K562 (cell line): ENCODE measurements around the gene ETS1. TPM values are rescaled to one million over a fixed set of nuclear protein-coding genes. Genes with fewer than 3 reads are reported as not detected.
A peak's percentile ranks its signal among the peaks of the same experiment; 100 is the strongest.

Experiments
- ATAC-seq: fragments of 200-7000 bp; cut with Tn5 transposase; 3 replicates; pipeline ENCODE4 v1.9.1; 2020; ENCODE audit warnings: moderate library complexity
- BruUV-seq: library from RNA; stranded (reverse); fragments of 400-500 nt; replicated peaks from 2 replicates; lab custom pipeline; 2021; lab: Mats Ljungman, UMichigan
- CTCF ChIA-PET: fragments of 300-600 bp; formaldehyde crosslinking; extraction: SDS; loops from one replicate; lab custom pipeline; 2021; ENCODE audit warnings: low intra/inter-chr PET ratio; lab: Yijun Ruan, JAX
- POLR2A ChIA-PET: fragments of 300-600, 350-650 bp; sonication (Branson Sonifier 250); formaldehyde crosslinking; extraction: SDS; loops from one replicate; lab custom pipeline; 2021; ENCODE audit warnings: antibody characterized with exemption, inconsistent platforms; lab: Yijun Ruan, JAX
- DNase-seq, 4 experiments: peaks; one replicate each; pipeline versions ENCODE4 v3.0.0 to v3.0.0-alpha.2; 2011 to 2018; ENCODE audit warnings: low spot score in 3 of 4, mixed read lengths in 3 of 4; ENCODE audit errors: extremely low read depth in 1 of 4
- FAIRE-seq: peaks from 2 replicates; lab custom pipeline; 2011; peaks lifted over from hg19 to GRCh38; lab: Jason Lieb, UNC
- H2AFZ ChIP-seq: 2 replicates; pipeline ENCODE4 v1.6.0; 2011; ENCODE audit warnings: low read depth, low read length, control low read depth, inconsistent platforms
- H3K27ac ChIP-seq: fragments of 200-600 bp; 3 replicates; pipeline ENCODE4 v1.8.0; 2011; ENCODE audit warnings: low read depth, mild to moderate bottlenecking, control low read depth, inconsistent platforms, low read length, moderate library complexity, mixed read lengths; ENCODE audit errors: extremely low read depth
- H3K27me3 ChIP-seq, 2 experiments: fragments of 300-600 bp in 1 of 2; 2 replicates in 1 of 2; 3 replicates in 1 of 2; pipeline versions ENCODE4 v1.6.0 to v1.8.0; 2011; ENCODE audit warnings: inconsistent platforms in 2 of 2, low read length in 2 of 2, mild to moderate bottlenecking in 1 of 2, mixed read lengths in 1 of 2, moderate library complexity in 1 of 2; ENCODE audit not compliant: control insufficient read depth in 2 of 2, insufficient read depth in 2 of 2
- H3K36me3 ChIP-seq: fragments of 300-600 bp; 3 replicates; pipeline ENCODE4 v1.8.0; 2011; ENCODE audit warnings: mild to moderate bottlenecking, low read length, inconsistent platforms; ENCODE audit not compliant: control insufficient read depth, insufficient read depth
- H3K4me1 ChIP-seq, 2 experiments: fragments of 200-600 bp in 1 of 2; replicated peaks in 1 of 2; 2 replicates in 1 of 2; 3 replicates in 1 of 2; pipeline versions ENCODE4 v1.5.1 to v1.8.0; 2011; ENCODE audit warnings: inconsistent platforms in 2 of 2, low read length in 2 of 2, mild to moderate bottlenecking in 1 of 2, mixed read lengths in 1 of 2, moderate library complexity in 1 of 2; ENCODE audit not compliant: control insufficient read depth in 2 of 2, insufficient read depth in 2 of 2
- H3K4me2 ChIP-seq: 2 replicates; pipeline ENCODE4 v1.6.1; 2011; ENCODE audit warnings: low read length, control low read depth, inconsistent platforms, mixed read lengths; ENCODE audit not compliant: insufficient read depth
- H3K4me3 ChIP-seq: fragments of 200-600 bp; sonication (generic), shearing (Covaris generic); 2 replicates; pipeline ENCODE4 v1.5.1; 2016; ENCODE audit warnings: control low read depth, inconsistent platforms
- H3K79me2 ChIP-seq: fragments of 200-600 bp; 3 replicates; pipeline ENCODE4 v1.8.0; 2011; ENCODE audit warnings: low read length, inconsistent platforms; ENCODE audit not compliant: control insufficient read depth, insufficient read depth
- H3K9ac ChIP-seq, 2 experiments: 2 replicates each; pipeline versions ENCODE4 v1.6.0 to v1.6.1; 2011; ENCODE audit warnings: low read depth in 2 of 2, low read length in 2 of 2, control low read depth in 1 of 2, inconsistent platforms in 1 of 2, mild to moderate bottlenecking in 1 of 2, mixed read lengths in 1 of 2; ENCODE audit not compliant: insufficient read depth in 1 of 2
- H3K9me1 ChIP-seq: one replicate; pipeline ENCODE4 v1.6.0; 2011; ENCODE audit warnings: inconsistent platforms, mild to moderate bottlenecking, low read length, moderate library complexity; ENCODE audit not compliant: control insufficient read depth, insufficient read depth
- H3K9me3 ChIP-seq: replicated peaks from 2 replicates; pipeline ENCODE4 v1.5.1; 2011; ENCODE audit warnings: low read depth, low read length, inconsistent platforms; ENCODE audit not compliant: control insufficient read depth, insufficient read depth
- H4K20me1 ChIP-seq: replicated peaks from 2 replicates; pipeline ENCODE4 v1.6.1; 2011; ENCODE audit warnings: low read length, inconsistent platforms, mixed read lengths; ENCODE audit not compliant: control insufficient read depth, insufficient read depth
- FOSL1 ChIP-seq: fragments of 200-800 bp; sonication (Bioruptor generic); conservative IDR thresholded peaks from 2 replicates; pipeline ENCODE4 v1.6.1; 2016; ENCODE audit warnings: missing genetic modification characterization, missing compliant biosample characterization
- JUND ChIP-seq, 2 experiments: IDR thresholded peaks; 2 replicates in 1 of 2; 3 replicates in 1 of 2; pipeline ENCODE4 v1.6.1; 2011; ENCODE audit warnings: borderline replicate concordance in 2 of 2, low read depth in 2 of 2, low read length in 2 of 2, improper control_type of control experiment in 1 of 2, missing biosample characterization in 1 of 2, missing genetic modification characterization in 1 of 2, missing genetic modification reagents in 1 of 2
- MED1 ChIP-seq: sonication (generic); formaldehyde crosslinking; IDR thresholded peaks from 2 replicates; pipeline ENCODE4 v1.8.1; 2023; ENCODE audit warnings: missing genetic modification reagents, borderline replicate concordance
- PHF8 ChIP-seq: fragments of 200-600 bp; sonication (generic); IDR thresholded peaks from 2 replicates; pipeline ENCODE4 v1.6.1; 2012; ENCODE audit warnings: mixed run types, mild to moderate bottlenecking, inconsistent platforms, low read length, moderate library complexity, borderline replicate concordance
- RBM25 ChIP-seq: fragments of 200-400 bp; formaldehyde crosslinking; IDR thresholded peaks from 2 replicates; pipeline ENCODE4 v1.6.1; 2018; ENCODE audit warnings: low read length, low read depth, moderate library complexity; ENCODE audit not compliant: severe bottlenecking
- THRA ChIP-seq: fragments of 450-650 bp; IDR thresholded peaks from 2 replicates; pipeline ENCODE4 v1.6.1; 2017; ENCODE audit warnings: mild to moderate bottlenecking, moderate library complexity
- ZBTB40 ChIP-seq, 2 experiments: fragments of 450-650 bp in 1 of 2; sonication (generic) in 1 of 2; formaldehyde crosslinking in 1 of 2; IDR thresholded peaks; 2 replicates each; pipeline versions ENCODE4 v1.7.1 to v1.9.0; 2016 to 2022; ENCODE audit warnings: inconsistent platforms in 1 of 2, mild to moderate bottlenecking in 1 of 2, missing genetic modification reagents in 1 of 2
- WGBS: fragments of 100-300 bp; shearing (Covaris generic); methylation state at CpG from one replicate; pipeline ENCODE4 v1.1.6; 2016; ENCODE audit warnings: low coverage, mixed read lengths; ENCODE audit not compliant: insufficient coverage; ENCODE audit errors: missing lambda C conversion rate; 5-methylcytosine and 5-hydroxymethylcytosine counted together
- in situ Hi-C: fragments of 300-500 bp; cut with MboI; formaldehyde crosslinking; loops from 4 replicates; pipeline ENCODE4 v1.15.0; 2018; ENCODE audit warnings: inconsistent platforms, mixed read lengths
- intact Hi-C: fragments of 100-400 bp; cut with micrococcal nuclease; formaldehyde crosslinking; loops from 2 replicates; pipeline ENCODE4 v1.14.2; 2022
- polyA plus RNA-seq, 8 experiments: library from polyadenylated mRNA; depleted of rRNA in 4 of 8; stranded (reverse) in 5 of 8; unstranded in 3 of 8; fragments of >200 nt; fragmentation: Nextera tagmentation in 2 of 8; fragmentation: Illumina TruSeq in 1 of 8; extraction: Ambion mirVana in 2 of 8; extraction: Trizol in 1 of 8; gene quantifications; 2 replicates each; pipeline versions ENCODE4 v1.2.1 to v1.2.3, GENCODE V29; 2011 to 2014; ENCODE audit warnings: inconsistent platforms in 1 of 8, missing spikeins in 1 of 8
- total RNA-seq, 7 experiments: library from RNA; depleted of rRNA in 6 of 7; stranded (reverse); fragments of >200 nt in 6 of 7; fragmentation: Illumina TruSeq in 2 of 7; extraction: Trizol in 2 of 7; gene quantifications; 2 replicates each; pipeline versions ENCODE4 v1.2.1 to v1.2.3, GENCODE V29; 2011 to 2021; ENCODE audit warnings: low replicate concordance in 1 of 7

The ETS1 gene
- total and polyA plus RNA-seq, 9 of the 15 experiments (the other 6 are each of a cell fraction or from before 2014, with no cell fraction given), result 0.04 to 1.4 (median 0.23) TPM

- Histone ChIP-seq H3K4me1 (peaks cover 0 to 6% of the 10 kb centered on the region in 2 experiments; a peak in 3 of 5 replicates), H3K79me2 (no peaks in the 10 kb centered on the region), H3K4me2 (no peak overlapping the region)
- intact Hi-C loops, result no loop called here
- TF ChIP-seq FOSL1 (tag) (peak; percentile 63), PHF8 (no peak), JUND (IDR thresholded peaks at IDR 0.05; ENCODE audit: borderline replicate concordance, low read depth, low read length) (peak; percentile 56; the same call in 1 of the 2 replicates), JUND (tag; IDR thresholded peaks at IDR 0.05; ENCODE audit: borderline replicate concordance, low read depth, low read length) (no peak), THRA (no peak), ZBTB40 (IDR thresholded peaks at IDR 0.05) (no peak), ZBTB40 (CRISPR knock-in tag; IDR thresholded peaks at IDR 0.05) (no peak), MED1 (no peak), RBM25 (no peak)
- TF ChIP-seq, all 486 proteins: peak for 2
- Histone ChIP-seq H3K4me3 (no peak overlapping the region), H2AFZ (no peak overlapping the region), H3K9me1 (no peaks in the 10 kb centered on the region), H3K9me3 (no peaks in the 10 kb centered on the region), H3K9ac (no peak overlapping the region), H3K36me3 (no peaks in the 10 kb centered on the region), H3K27me3 (no peaks in the 10 kb centered on the region), H3K27ac (no peak overlapping the region), H4K20me1 (no peaks in the 10 kb centered on the region)
- ChIA-PET CTCF (no interaction called here), POLR2A (no interaction called here)
- ATAC-seq (no peak), DNase-seq (no peak), FAIRE-seq (no peak)
- in situ Hi-C loops, result no loop called here
- WGBS, result 2% methylated on average over 10 of the region's 11 CpGs
- BruUV-seq, result no TSS peak
Measured at GRCh38 chr11:128472128-128473089, 114.9 kb downstream of the ETS1 start.
